HEK293 (cell line): ENCODE measurements around the gene CLCN1.

Source experiments
- CTCF ChIA-PET: fragments of 350-600 bp; formaldehyde crosslinking; extraction: SDS; loops from one replicate; lab custom pipeline; 2021; ENCODE audit warnings: antibody characterized with exemption; lab: Yijun Ruan, JAX
- POLR2A ChIA-PET: fragments of 300-600 bp; formaldehyde crosslinking; extraction: SDS; loops from one replicate; lab custom pipeline; 2020; ENCODE audit warnings: antibody characterized with exemption, inconsistent platforms; lab: Yijun Ruan, JAX
- H3K27ac ChIP-seq: fragments of 200-500 bp; sonication (Bioruptor generic); 2 replicates; pipeline ENCODE4 v1.5.1; 2014; ENCODE audit warnings: low read depth, low read length, control low read depth, inconsistent platforms; ENCODE audit errors: extremely low read depth
- H3K36me3 ChIP-seq, 2 experiments: fragments of 200-500 bp in 1 of 2; sonication (Bioruptor generic) in 1 of 2; 1 replicate in 1 of 2; 2 replicates in 1 of 2; pipeline ENCODE4 v1.5.1; 2014 to 2017; ENCODE audit warnings: inconsistent platforms in 2 of 2, low read length in 2 of 2; ENCODE audit not compliant: control insufficient read depth in 2 of 2, insufficient read depth in 1 of 2
- H3K4me1 ChIP-seq: fragments of 200-500 bp; sonication (Bioruptor generic); 2 replicates; pipeline ENCODE4 v1.5.1; 2014; ENCODE audit warnings: mild to moderate bottlenecking, low read length, inconsistent platforms; ENCODE audit not compliant: control insufficient read depth, insufficient read depth
- H3K4me3 ChIP-seq: 2 replicates; pipeline ENCODE4 v1.5.1; 2011; ENCODE audit warnings: low read depth, mild to moderate bottlenecking, control low read depth, low read length, moderate library complexity
- H3K9me3 ChIP-seq: fragments of 200-500 bp; sonication (Bioruptor generic); 2 replicates; pipeline ENCODE4 v1.5.1; 2014; ENCODE audit warnings: low read depth, low read length, inconsistent platforms; ENCODE audit not compliant: control insufficient read depth, insufficient read depth
- EGR2 ChIP-seq: fragments of 450-650 bp; formaldehyde crosslinking; IDR thresholded peaks from 2 replicates; pipeline ENCODE4 v1.5.1; 2016; ENCODE audit warnings: low read depth, missing biosample characterization, missing genetic modification characterization
- KLF9 ChIP-seq: fragments of 450-650 bp; formaldehyde crosslinking; IDR thresholded peaks from 2 replicates; pipeline ENCODE4 v1.5.1; 2016; ENCODE audit warnings: missing biosample characterization, missing genetic modification characterization, low read depth
- MEIS1 ChIP-seq: sonication (generic); formaldehyde crosslinking; IDR thresholded peaks from 2 replicates; pipeline ENCODE4 v1.8.1; 2022; ENCODE audit warnings: missing genetic modification reagents, mild to moderate bottlenecking, borderline replicate concordance
- PRDM1 ChIP-seq: fragments of 450-650 bp; formaldehyde crosslinking; IDR thresholded peaks from 2 replicates; pipeline ENCODE4; 2016; ENCODE audit warnings: missing biosample characterization, missing genetic modification characterization
- RBAK ChIP-seq: fragments of 450-650 bp; formaldehyde crosslinking; IDR thresholded peaks from 2 replicates; pipeline ENCODE4 v1.5.1; 2016; ENCODE audit warnings: missing biosample characterization, missing genetic modification characterization
- SALL2 ChIP-seq: fragments of 450-650 bp; formaldehyde crosslinking; IDR thresholded peaks from 2 replicates; pipeline ENCODE4 v1.5.0; 2017; ENCODE audit warnings: missing biosample characterization, mild to moderate bottlenecking, missing genetic modification characterization, borderline replicate concordance
- TCF7L2 ChIP-seq: IDR thresholded peaks from 2 replicates; pipeline ENCODE4 v1.6.1; 2011; ENCODE audit warnings: low read depth, mild to moderate bottlenecking, inconsistent platforms, low read length, moderate library complexity, borderline replicate concordance
- ZFHX2 ChIP-seq: fragments of 450-650 bp; formaldehyde crosslinking; conservative IDR thresholded peaks from 2 replicates; pipeline ENCODE4 v1.5.1; 2016; ENCODE audit warnings: missing biosample characterization, missing genetic modification characterization
- ZIC2 ChIP-seq: fragments of 450-650 bp; formaldehyde crosslinking; IDR thresholded peaks from 2 replicates; pipeline ENCODE4 v1.5.1; 2016; ENCODE audit warnings: missing biosample characterization, missing genetic modification characterization
- ZNF146 ChIP-seq: fragments of 450-650 bp; formaldehyde crosslinking; IDR thresholded peaks from 2 replicates; pipeline ENCODE4 v1.5.1; 2016; ENCODE audit warnings: missing biosample characterization, missing genetic modification characterization
- ZNF16 ChIP-seq: fragments of 450-650 bp; formaldehyde crosslinking; IDR thresholded peaks from 2 replicates; pipeline ENCODE4 v1.5.1; 2016; ENCODE audit warnings: low read depth, missing biosample characterization, missing genetic modification characterization
- ZNF223 ChIP-seq: fragments of 450-650 bp; formaldehyde crosslinking; IDR thresholded peaks from 2 replicates; pipeline ENCODE4 v1.5.1; 2016; ENCODE audit warnings: missing biosample characterization, missing genetic modification characterization
- ZNF24 ChIP-seq: fragments of 450-650 bp; formaldehyde crosslinking; IDR thresholded peaks from 2 replicates; pipeline ENCODE4 v1.5.1; 2016; ENCODE audit warnings: missing biosample characterization, missing genetic modification characterization
- ZNF248 ChIP-seq: fragments of 450-650 bp; formaldehyde crosslinking; IDR thresholded peaks from 2 replicates; pipeline ENCODE4 v1.5.1; 2017; ENCODE audit warnings: missing biosample characterization, missing genetic modification characterization
- ZNF302 ChIP-seq: fragments of 450-650 bp; formaldehyde crosslinking; IDR thresholded peaks from 2 replicates; pipeline ENCODE4 v1.5.1; 2016; ENCODE audit warnings: missing biosample characterization, missing genetic modification characterization, low read depth
- ZNF350 ChIP-seq: fragments of 450-650 bp; formaldehyde crosslinking; IDR thresholded peaks from 2 replicates; pipeline ENCODE4 v1.5.0; 2017; ENCODE audit warnings: missing biosample characterization, mild to moderate bottlenecking, missing genetic modification characterization
- ZNF501 ChIP-seq: fragments of 450-650 bp; formaldehyde crosslinking; IDR thresholded peaks from 2 replicates; pipeline ENCODE4 v1.5.1; 2016; ENCODE audit warnings: missing biosample characterization, missing genetic modification characterization
- ZNF529 ChIP-seq: fragments of 450-650 bp; formaldehyde crosslinking; IDR thresholded peaks from 2 replicates; pipeline ENCODE4 v1.5.1; 2017; ENCODE audit warnings: missing genetic modification characterization, missing biosample characterization; ENCODE audit not compliant: insufficient replicate concordance
- ZNF560 ChIP-seq: fragments of 450-650 bp; formaldehyde crosslinking; IDR thresholded peaks from 2 replicates; pipeline ENCODE4 v1.5.1; 2017; ENCODE audit warnings: missing biosample characterization, missing genetic modification characterization, borderline replicate concordance
- ZNF623 ChIP-seq: fragments of 450-650 bp; formaldehyde crosslinking; IDR thresholded peaks from 2 replicates; pipeline ENCODE4 v1.5.1; 2016; ENCODE audit warnings: missing biosample characterization, missing genetic modification characterization
- ZNF701 ChIP-seq: fragments of 450-650 bp; formaldehyde crosslinking; IDR thresholded peaks from 2 replicates; pipeline ENCODE4 v1.5.1; 2016; ENCODE audit warnings: missing biosample characterization, missing genetic modification characterization
- ZNF837 ChIP-seq: fragments of 450-650 bp; formaldehyde crosslinking; IDR thresholded peaks from 2 replicates; pipeline ENCODE4 v1.5.1; 2016; ENCODE audit warnings: missing biosample characterization, missing genetic modification characterization
- TF ChIP-seq, protein P1 (sequence below): fragments of 450-650 bp; formaldehyde crosslinking; IDR thresholded peaks from 2 replicates; pipeline ENCODE4 v1.5.1; 2016; ENCODE audit warnings: missing biosample characterization, missing genetic modification characterization

The CLCN1 gene

DNA sequence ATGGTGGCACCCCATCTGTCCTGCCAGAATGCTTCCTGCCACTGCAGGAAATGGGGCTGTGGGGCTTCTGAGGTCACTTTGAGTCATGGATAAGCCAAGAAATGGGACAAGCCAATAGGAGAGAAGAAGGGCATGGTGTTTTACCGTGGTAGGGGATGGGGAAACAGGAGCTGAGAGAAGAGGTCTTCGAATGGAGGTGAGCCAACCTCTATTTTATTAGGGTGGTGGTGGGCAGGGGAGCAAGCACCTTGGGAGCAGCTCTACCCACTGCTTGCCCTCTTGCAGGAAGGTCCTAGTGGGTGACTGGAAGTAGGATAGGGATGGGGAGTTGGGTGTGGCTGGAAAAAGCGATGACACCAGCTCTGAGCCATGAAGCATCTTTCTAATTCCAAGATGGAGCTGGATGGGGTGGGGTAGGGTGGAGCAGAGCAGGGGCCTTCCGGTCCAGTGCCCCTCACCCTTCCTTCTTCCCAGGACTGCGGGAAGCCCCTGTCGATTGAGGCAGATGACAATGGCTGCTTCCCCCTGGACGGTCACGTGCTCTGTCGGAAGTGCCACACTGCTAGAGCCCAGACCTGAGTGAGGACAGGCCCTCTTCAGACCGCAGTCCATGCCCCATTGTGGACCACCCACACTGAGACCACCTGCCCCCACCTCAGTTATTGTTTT lies 74.3 kb downstream of the CLCN1 start:
- H3K36me3 ChIP-seq: peaks cover 5 to 70% of the 10 kb centered on the region in 2 experiments; a peak in 2 of 3 replicates
- CTCF ChIA-PET: interaction anchor here (0.8 kb wide), 1 partner anchor 13 kb away, joined by 4 read pairs; no protein-coding TSS in a partner anchor
- TF ChIP-seq SALL2 (tag by site-specific recombination) (no peak), ZIC2 (tag by site-specific recombination) (no peak), ZNF837 (tag by site-specific recombination) (no peak), ZNF223 (no peak), ZNF501 (tag by site-specific recombination) (no peak), ZFHX2 (tag by site-specific recombination) (no peak), TCF7L2 (no peak), ZNF146 (tag by site-specific recombination) (no peak), ZNF302 (tag by site-specific recombination) (no peak), PRDM1 (tag by site-specific recombination) (no peak), ZNF529 (tag by site-specific recombination) (no peak), ZNF16 (tag by site-specific recombination) (no peak), ZNF248 (tag by site-specific recombination) (no peak), ZNF350 (tag by site-specific recombination) (no peak), ZNF560 (tag by site-specific recombination) (no peak), ZNF701 (tag by site-specific recombination) (no peak), MEIS1 (CRISPR knock-in tag) (no peak), KLF9 (tag by site-specific recombination) (no peak), EGR2 (no peak), ZNF623 (tag by site-specific recombination) (no peak)
- TF ChIP-seq, all 188 proteins: peak for 0
- Histone ChIP-seq H3K27ac (no peak overlapping the region), H3K4me3 (no peak overlapping the region), H3K4me1 (no peaks in the 10 kb centered on the region), H3K9me3 (no peaks in the 10 kb centered on the region)
- POLR2A ChIA-PET: interaction anchor here (0.7 to 1.2 kb wide), 2 partner anchors 13 to 17 kb away, joined by 3 to 4 read pairs; no protein-coding TSS in a partner anchor

DNA sequence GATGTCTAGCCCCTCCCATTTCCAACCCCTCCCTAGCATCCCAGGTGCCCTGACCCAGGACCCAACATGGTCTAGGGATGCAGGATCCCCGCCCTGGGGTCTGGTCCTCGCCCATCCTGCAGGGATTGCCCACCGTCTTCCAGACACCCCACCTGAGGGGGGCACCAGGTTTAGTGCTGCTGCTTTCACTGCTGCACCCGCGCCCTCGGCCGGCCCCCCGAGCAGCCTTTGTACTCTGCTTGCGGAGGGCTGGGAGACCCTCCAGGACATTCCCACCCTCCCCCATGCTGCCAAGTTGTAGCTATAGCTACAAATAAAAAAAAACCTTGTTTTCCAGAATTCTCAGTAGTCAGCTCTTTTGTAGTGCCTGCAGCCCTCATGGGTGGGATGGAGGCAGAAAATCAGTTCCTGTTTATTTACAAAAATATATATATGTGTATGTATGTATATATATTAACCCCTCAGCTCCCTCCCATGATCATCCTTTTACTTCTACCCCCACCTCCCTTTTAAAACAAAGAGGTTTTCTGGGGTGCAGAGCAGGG lies 74.9 kb downstream of the CLCN1 start:
- Histone ChIP-seq H3K4me1 (no peaks in the 10 kb centered on the region), H3K4me3 (no peak overlapping the region)
- ChIA-PET POLR2A (interaction anchor here (1.2 kb wide), 1 partner anchor 12 kb away, joined by 4 read pairs; no protein-coding TSS in a partner anchor), CTCF (interaction anchor here (0.7 to 0.8 kb wide), 2 partner anchors 13 to 38 kb away, joined by 3 to 4 read pairs; no protein-coding TSS in a partner anchor)
- TF ChIP-seq ZNF24 (tag by site-specific recombination): no peak
- TF ChIP-seq, protein P1, sequence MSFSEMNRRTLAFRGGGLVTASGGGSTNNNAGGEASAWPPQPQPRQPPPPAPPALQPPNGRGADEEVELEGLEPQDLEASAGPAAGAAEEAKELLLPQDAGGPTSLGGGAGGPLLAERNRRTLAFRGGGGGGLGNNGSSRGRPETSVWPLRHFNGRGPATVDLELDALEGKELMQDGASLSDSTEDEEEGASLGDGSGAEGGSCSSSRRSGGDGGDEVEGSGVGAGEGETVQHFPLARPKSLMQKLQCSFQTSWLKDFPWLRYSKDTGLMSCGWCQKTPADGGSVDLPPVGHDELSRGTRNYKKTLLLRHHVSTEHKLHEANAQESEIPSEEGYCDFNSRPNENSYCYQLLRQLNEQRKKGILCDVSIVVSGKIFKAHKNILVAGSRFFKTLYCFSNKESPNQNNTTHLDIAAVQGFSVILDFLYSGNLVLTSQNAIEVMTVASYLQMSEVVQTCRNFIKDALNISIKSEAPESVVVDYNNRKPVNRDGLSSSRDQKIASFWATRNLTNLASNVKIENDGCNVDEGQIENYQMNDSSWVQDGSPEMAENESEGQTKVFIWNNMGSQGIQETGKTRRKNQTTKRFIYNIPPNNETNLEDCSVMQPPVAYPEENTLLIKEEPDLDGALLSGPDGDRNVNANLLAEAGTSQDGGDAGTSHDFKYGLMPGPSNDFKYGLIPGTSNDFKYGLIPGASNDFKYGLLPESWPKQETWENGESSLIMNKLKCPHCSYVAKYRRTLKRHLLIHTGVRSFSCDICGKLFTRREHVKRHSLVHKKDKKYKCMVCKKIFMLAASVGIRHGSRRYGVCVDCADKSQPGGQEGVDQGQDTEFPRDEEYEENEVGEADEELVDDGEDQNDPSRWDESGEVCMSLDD: no peak
- TF ChIP-seq RBAK (tag by site-specific recombination): no peak
- TF ChIP-seq, all 188 proteins: peak for 0
- Histone ChIP-seq H3K27ac (no peak overlapping the region), H3K36me3 (peaks cover 2 to 66% of the 10 kb centered on the region in 2 experiments; a peak in 2 of 3 replicates), H3K9me3 (no peaks in the 10 kb centered on the region)
